ENCODE results near the gene HLA-DMB.

GRCh38 chr6:32936239-32937152 lies 4.3 kb downstream of the HLA-DMB start:
- TF ChIP-seq CTCF (IDR thresholded peaks at IDR 0.05) (no peak), POLR2A (IDR thresholded peaks at IDR 0.05) (no peak)
